ENCODE data around the gene TTC28.

The TTC28 gene

GRCh38 chr22:28217277-28217676 is 462.4 kb downstream of the TTC28 start:
- TF ChIP-seq CREB1 (IDR thresholded peaks at IDR 0.05; ENCODE audit: low read depth) = no peak
- TF ChIP-seq RAD21 (IDR thresholded peaks at IDR 0.05; ENCODE audit: low read depth) = no peak
- no peak for TF ChIP-seq USF1 (IDR thresholded peaks at IDR 0.05)
- TF ChIP-seq FOXM1 (IDR thresholded peaks at IDR 0.05; ENCODE audit: borderline replicate concordance, low read depth) = no peak
- TF ChIP-seq YY1 (IDR thresholded peaks at IDR 0.05; ENCODE audit: low read depth) = no peak
- TF ChIP-seq EP300 (IDR thresholded peaks at IDR 0.05; ENCODE audit: borderline replicate concordance) = no peak
- no peak for TF ChIP-seq ZBTB7A (IDR thresholded peaks at IDR 0.05; ENCODE audit: low read depth)
- no peak for TF ChIP-seq REST (IDR thresholded peaks at IDR 0.05; ENCODE audit: low read depth)
- TF ChIP-seq TCF12 (IDR thresholded peaks at IDR 0.05; ENCODE audit: low read depth) = no peak

GRCh38 chr22:28208787-28209186 is 470.9 kb downstream of the TTC28 start:
- TF ChIP-seq YY1 (IDR thresholded peaks at IDR 0.05; ENCODE audit: low read depth) (no peak), CREB1 (IDR thresholded peaks at IDR 0.05; ENCODE audit: low read depth) (no peak), TCF12 (IDR thresholded peaks at IDR 0.05; ENCODE audit: low read depth) (no peak), CEBPB (IDR thresholded peaks at IDR 0.05) (no peak), EGR1 (IDR thresholded peaks at IDR 0.05) (no peak), FOXM1 (IDR thresholded peaks at IDR 0.05; ENCODE audit: borderline replicate concordance, low read depth) (no peak), TEAD4 (IDR thresholded peaks at IDR 0.05) (no peak), ZBTB7A (IDR thresholded peaks at IDR 0.05; ENCODE audit: low read depth) (no peak), REST (IDR thresholded peaks at IDR 0.05; ENCODE audit: low read depth) (no peak)

GRCh38 chr22:28208036-28208435 is 471.6 kb downstream of the TTC28 start:
- TF ChIP-seq EGR1 (IDR thresholded peaks at IDR 0.05) (no peak), FOXM1 (IDR thresholded peaks at IDR 0.05; ENCODE audit: borderline replicate concordance, low read depth) (no peak), USF1 (IDR thresholded peaks at IDR 0.05) (no peak)

GRCh38 chr22:28207281-28208030 is 472.2 kb downstream of the TTC28 start:
- no peak for TF ChIP-seq CREB1 (IDR thresholded peaks at IDR 0.05; ENCODE audit: low read depth)
- no peak for TF ChIP-seq EGR1 (IDR thresholded peaks at IDR 0.05)
- TF ChIP-seq CEBPB (IDR thresholded peaks at IDR 0.05) = no peak
- no peak for TF ChIP-seq EP300 (IDR thresholded peaks at IDR 0.05; ENCODE audit: borderline replicate concordance)
- TF ChIP-seq TCF12 (IDR thresholded peaks at IDR 0.05; ENCODE audit: low read depth) = no peak
- no peak for TF ChIP-seq TAF1 (IDR thresholded peaks at IDR 0.05; ENCODE audit: low read depth)
- TF ChIP-seq ZBTB7A (IDR thresholded peaks at IDR 0.05; ENCODE audit: low read depth) = no peak
- TF ChIP-seq NFIC (IDR thresholded peaks at IDR 0.05) = no peak
- TF ChIP-seq RAD21 (IDR thresholded peaks at IDR 0.05; ENCODE audit: low read depth) = no peak
- TF ChIP-seq FOXM1 (IDR thresholded peaks at IDR 0.05; ENCODE audit: borderline replicate concordance, low read depth) = no peak
- no peak for TF ChIP-seq REST (IDR thresholded peaks at IDR 0.05; ENCODE audit: low read depth)
- no peak for TF ChIP-seq TEAD4 (IDR thresholded peaks at IDR 0.05)
- TF ChIP-seq MAX (IDR thresholded peaks at IDR 0.05) = no peak
- no peak for TF ChIP-seq USF1 (IDR thresholded peaks at IDR 0.05)
- TF ChIP-seq YY1 (IDR thresholded peaks at IDR 0.05; ENCODE audit: low read depth) = no peak
